SK-N-SH treated with all-trans-retinoic acid at 6 μM for 48 hours (cell line): ENCODE data around the gene LRRC74B.

ENCODE experiments used
- ATAC-seq: fragments of 200-7000 bp; cut with Tn5 transposase; 3 replicates; pipeline ENCODE4 v1.9.1; 2020; ENCODE audit warnings: mild to moderate bottlenecking, moderate library complexity
- BACH2 ChIP-seq: fragments of 250-450 bp; sonication (Bioruptor Pico); IDR thresholded peaks from 2 replicates; pipeline ENCODE4 v1.9.0; 2021; ENCODE audit warnings: mild to moderate bottlenecking, borderline replicate concordance
- CSDC2 ChIP-seq: fragments of 250-450 bp; sonication (Bioruptor Pico); IDR thresholded peaks from 2 replicates; pipeline ENCODE4 v1.5.0; 2020; ENCODE audit warnings: mild to moderate bottlenecking, moderate library complexity
- CSRNP3 ChIP-seq: fragments of 250-450 bp; sonication (Bioruptor Pico); IDR thresholded peaks from 2 replicates; pipeline ENCODE4 v1.5.1; 2021; ENCODE audit warnings: mild to moderate bottlenecking, moderate library complexity
- ESRRG ChIP-seq: fragments of 250-450 bp; sonication (Bioruptor Pico); IDR thresholded peaks from 2 replicates; pipeline ENCODE4 v1.6.1; 2021; ENCODE audit warnings: mild to moderate bottlenecking
- GLIS3 ChIP-seq: fragments of 250-450 bp; sonication (Bioruptor Pico); IDR thresholded peaks from 2 replicates; pipeline ENCODE4 v1.5.0; 2020; ENCODE audit warnings: mild to moderate bottlenecking, moderate library complexity
- ISL1 ChIP-seq: fragments of 250-450 bp; sonication (Bioruptor Pico); IDR thresholded peaks from 2 replicates; pipeline ENCODE4 v2.1.2; 2022; ENCODE audit warnings: mild to moderate bottlenecking, moderate library complexity
- OSR1 ChIP-seq: fragments of 250-450 bp; sonication (Bioruptor Pico); IDR thresholded peaks from 2 replicates; pipeline ENCODE4 v1.8.0; 2022; ENCODE audit warnings: moderate library complexity, mild to moderate bottlenecking, inconsistent platforms
- PATZ1 ChIP-seq: fragments of 250-450 bp; sonication (Bioruptor Pico); IDR thresholded peaks from 2 replicates; pipeline ENCODE4 v1.8.0; 2020; ENCODE audit warnings: mild to moderate bottlenecking, moderate library complexity, borderline replicate concordance
- POU6F1 ChIP-seq: fragments of 250-450 bp; sonication (Bioruptor Pico); IDR thresholded peaks from 2 replicates; pipeline ENCODE4 v1.8.0; 2021; ENCODE audit warnings: low read depth, mild to moderate bottlenecking, moderate library complexity, borderline replicate concordance
- PPARA ChIP-seq: fragments of 250-450 bp; sonication (Bioruptor Pico); IDR thresholded peaks from 2 replicates; pipeline ENCODE4 v1.5.0; 2020; ENCODE audit warnings: mild to moderate bottlenecking, borderline replicate concordance
- RARB ChIP-seq: fragments of 250-450 bp; sonication (Bioruptor Pico); IDR thresholded peaks from 2 replicates; pipeline ENCODE4 v1.8.0; 2021; ENCODE audit warnings: mild to moderate bottlenecking, moderate library complexity
- SNAI2 ChIP-seq: fragments of 250-450 bp; sonication (Bioruptor Pico); IDR thresholded peaks from 2 replicates; pipeline ENCODE4 v1.5.0; 2020; ENCODE audit warnings: mild to moderate bottlenecking, moderate library complexity
- TCF4 ChIP-seq: fragments of 250-450 bp; sonication (Bioruptor Pico); IDR thresholded peaks from 2 replicates; pipeline ENCODE4 v1.8.0; 2021; ENCODE audit warnings: mild to moderate bottlenecking, moderate library complexity, borderline replicate concordance
- TOX ChIP-seq: fragments of 250-450 bp; sonication (Bioruptor Pico); IDR thresholded peaks from 2 replicates; pipeline ENCODE4 v1.8.0; 2021; ENCODE audit warnings: mild to moderate bottlenecking, moderate library complexity, borderline replicate concordance
- TSHZ2 ChIP-seq: fragments of 250-450 bp; sonication (Bioruptor Pico); IDR thresholded peaks from 2 replicates; pipeline ENCODE4 v1.5.0; 2020; ENCODE audit warnings: mild to moderate bottlenecking, moderate library complexity
- ZC3H10 ChIP-seq: fragments of 250-450 bp; sonication (Bioruptor Pico); IDR thresholded peaks from 2 replicates; pipeline ENCODE4 v1.5.1; 2021; ENCODE audit warnings: mild to moderate bottlenecking, moderate library complexity
- ZFP30 ChIP-seq: fragments of 450-650 bp; formaldehyde crosslinking; IDR thresholded peaks from 2 replicates; pipeline ENCODE4 v1.5.0; 2022; ENCODE audit warnings: mild to moderate bottlenecking, moderate library complexity
- ZNF565 ChIP-seq: fragments of 450-650 bp; formaldehyde crosslinking; conservative IDR thresholded peaks from 2 replicates; pipeline ENCODE4 v1.5.0; 2020; ENCODE audit warnings: low read depth, mild to moderate bottlenecking, moderate library complexity
- ZNF70 ChIP-seq: fragments of 450-650 bp; formaldehyde crosslinking; IDR thresholded peaks from 2 replicates; pipeline ENCODE4 v1.5.0; 2020; ENCODE audit warnings: mild to moderate bottlenecking, moderate library complexity

The LRRC74B gene

DNA sequence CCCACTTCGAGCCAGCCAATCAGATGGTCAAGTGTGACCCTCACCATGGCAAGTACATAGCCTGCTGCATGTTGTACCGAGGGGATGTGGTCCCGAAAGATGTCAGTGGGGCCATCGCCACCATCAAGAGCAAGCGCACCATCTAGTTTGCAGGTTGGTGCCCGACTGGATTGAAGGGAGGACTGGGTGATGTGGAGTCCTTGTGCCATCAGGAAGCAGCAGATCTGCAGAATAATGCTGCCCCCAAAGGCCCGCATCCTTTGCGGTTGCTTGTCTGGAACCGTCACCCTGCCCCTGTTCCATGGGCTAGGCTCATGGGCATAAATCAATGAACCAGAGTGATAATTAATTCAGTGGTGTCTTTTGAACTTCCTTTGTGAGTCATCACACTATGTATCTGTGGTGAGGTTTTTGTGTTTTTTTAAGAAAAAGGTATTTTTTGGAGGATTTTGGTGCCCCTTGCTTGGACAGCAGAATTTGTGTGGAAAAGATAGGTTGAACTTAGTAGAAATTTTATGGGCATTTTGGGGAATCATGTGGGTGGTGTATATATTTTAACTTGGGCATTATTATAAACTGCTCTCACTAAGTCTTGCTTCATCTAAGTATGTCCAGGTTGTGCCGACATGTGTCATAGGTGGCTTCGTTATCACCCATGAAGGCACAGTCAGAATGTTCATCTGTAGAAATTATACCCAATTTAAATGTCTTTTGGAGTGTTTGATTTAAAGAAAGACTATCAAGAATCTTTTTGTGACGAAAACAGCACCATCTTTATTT, 22.3 kb downstream of the LRRC74B start:
- TF ChIP-seq TCF4 (CRISPR knock-in tag) = no peak
- TF ChIP-seq GLIS3 (CRISPR knock-in tag) = no peak
- TF ChIP-seq ZNF565 (CRISPR knock-in tag) = no peak
- no peak for TF ChIP-seq ESRRG (CRISPR knock-in tag)
- no peak for ATAC-seq

GRCh38 chr22:21068681-21069276, 23.0 kb downstream of the LRRC74B start:
- TF ChIP-seq ISL1 = no peak
- TF ChIP-seq CSRNP3 (CRISPR knock-in tag) = no peak
- TF ChIP-seq ZFP30 (CRISPR knock-in tag) = no peak
- TF ChIP-seq TOX (CRISPR knock-in tag) = no peak
- no peak for TF ChIP-seq CSDC2 (CRISPR knock-in tag)
- no peak for TF ChIP-seq ZNF565 (CRISPR knock-in tag)
- no peak for TF ChIP-seq PPARA
- no peak for TF ChIP-seq TSHZ2 (CRISPR knock-in tag)
- no peak for TF ChIP-seq POU6F1 (CRISPR knock-in tag)
- no peak for TF ChIP-seq SNAI2 (CRISPR knock-in tag)
- no peak for TF ChIP-seq OSR1 (CRISPR knock-in tag)
- TF ChIP-seq PATZ1 = no peak
- TF ChIP-seq RARB (CRISPR knock-in tag) = no peak
- no peak for ATAC-seq

DNA sequence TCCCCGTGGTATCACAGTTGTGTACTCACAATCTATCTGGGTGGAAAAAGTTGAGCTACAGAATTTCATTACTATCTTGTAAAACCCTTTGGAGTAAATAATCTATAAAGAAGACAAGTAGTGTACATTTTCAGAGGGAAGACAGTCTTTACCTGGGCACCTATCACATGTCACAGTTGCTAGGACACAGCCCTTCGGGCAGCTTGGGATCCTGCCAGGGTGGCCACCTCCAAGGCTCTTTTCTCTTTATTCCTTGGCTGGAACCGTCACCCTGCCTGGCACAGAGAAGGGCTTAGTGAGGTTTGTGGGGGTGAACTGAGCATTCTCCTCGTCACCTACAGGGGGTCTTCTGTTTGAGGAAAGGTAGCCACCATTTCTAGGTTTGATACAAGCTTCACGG, 23.6 kb downstream of the LRRC74B start:
- no peak for ATAC-seq
- TF ChIP-seq RARB (CRISPR knock-in tag) (no peak), TSHZ2 (CRISPR knock-in tag) (no peak), CSDC2 (CRISPR knock-in tag) (no peak), ZNF70 (CRISPR knock-in tag) (no peak), BACH2 (CRISPR knock-in tag) (no peak), ESRRG (CRISPR knock-in tag) (no peak), PATZ1 (no peak), OSR1 (CRISPR knock-in tag) (no peak), PPARA (no peak), ZC3H10 (no peak), POU6F1 (CRISPR knock-in tag) (no peak), CSRNP3 (CRISPR knock-in tag) (no peak), GLIS3 (CRISPR knock-in tag) (no peak), ISL1 (no peak), ZNF565 (CRISPR knock-in tag) (no peak)
